ENCODE data around the gene DSG4.

DSG4 gene

GRCh38 chr18:31354990-31355389 is 21.6 kb upstream of the DSG4 start:
- no peak for TF ChIP-seq ISL1 (CRISPR knock-in tag; IDR thresholded peaks at IDR 0.05)
- no peak for TF ChIP-seq RARB (CRISPR knock-in tag; IDR thresholded peaks at IDR 0.05)
- TF ChIP-seq POU6F1 (CRISPR knock-in tag; IDR thresholded peaks at IDR 0.05; ENCODE audit: borderline replicate concordance, low read depth), result no peak
- no peak for TF ChIP-seq BACH2 (CRISPR knock-in tag; IDR thresholded peaks at IDR 0.05; ENCODE audit: borderline replicate concordance)
- TF ChIP-seq ZFP30 (CRISPR knock-in tag; IDR thresholded peaks at IDR 0.05), result no peak
- TF ChIP-seq ESRRG (CRISPR knock-in tag; IDR thresholded peaks at IDR 0.05), result no peak
- TF ChIP-seq PATZ1 (CRISPR knock-in tag; IDR thresholded peaks at IDR 0.05; ENCODE audit: borderline replicate concordance), result no peak
- TF ChIP-seq ZFP3 (CRISPR knock-in tag; IDR thresholded peaks at IDR 0.05), result no peak
- TF ChIP-seq ZNF70 (CRISPR knock-in tag; IDR thresholded peaks at IDR 0.05), result no peak
- no peak for TF ChIP-seq TCF4 (CRISPR knock-in tag; IDR thresholded peaks at IDR 0.05; ENCODE audit: borderline replicate concordance)
- TF ChIP-seq ZNF565 (CRISPR knock-in tag; conservative IDR thresholded peaks at IDR 0.05; ENCODE audit: low read depth), result no peak
- no peak for TF ChIP-seq ZC3H10 (CRISPR knock-in tag; IDR thresholded peaks at IDR 0.05)
- TF ChIP-seq CREB5 (CRISPR knock-in tag; IDR thresholded peaks at IDR 0.05; ENCODE audit: low read depth), result no peak
- no peak for TF ChIP-seq ZNF8 (CRISPR knock-in tag; IDR thresholded peaks at IDR 0.05)
- no peak for TF ChIP-seq TOX (CRISPR knock-in tag; IDR thresholded peaks at IDR 0.05; ENCODE audit: borderline replicate concordance)
- TF ChIP-seq ARNTL (CRISPR knock-in tag; IDR thresholded peaks at IDR 0.05; ENCODE audit: borderline replicate concordance, low read depth), result no peak
- no peak for TF ChIP-seq GLIS3 (CRISPR knock-in tag; IDR thresholded peaks at IDR 0.05)
- no peak for TF ChIP-seq SNAI2 (CRISPR knock-in tag; IDR thresholded peaks at IDR 0.05)
- TF ChIP-seq PPARA (CRISPR knock-in tag; IDR thresholded peaks at IDR 0.05; ENCODE audit: borderline replicate concordance), result no peak
- no peak for TF ChIP-seq CSDC2 (CRISPR knock-in tag; IDR thresholded peaks at IDR 0.05)
- no peak for ATAC-seq

- no peak for TF ChIP-seq PATZ1 (CRISPR knock-in tag; IDR thresholded peaks at IDR 0.05; ENCODE audit: borderline replicate concordance)
- TF ChIP-seq ZFP3 (CRISPR knock-in tag; IDR thresholded peaks at IDR 0.05), result no peak
- no peak for TF ChIP-seq ESRRG (CRISPR knock-in tag; IDR thresholded peaks at IDR 0.05)
- TF ChIP-seq PPARA (CRISPR knock-in tag; IDR thresholded peaks at IDR 0.05; ENCODE audit: borderline replicate concordance), result no peak
- no peak for TF ChIP-seq ZNF70 (CRISPR knock-in tag; IDR thresholded peaks at IDR 0.05)
- TF ChIP-seq ZFP30 (CRISPR knock-in tag; IDR thresholded peaks at IDR 0.05), result no peak
- no peak for TF ChIP-seq CREB5 (CRISPR knock-in tag; IDR thresholded peaks at IDR 0.05; ENCODE audit: low read depth)
- ATAC-seq, result no peak
Measured at GRCh38 chr18:31356025-31356424, 20.6 kb upstream of the DSG4 start.

GRCh38 chr18:31364190-31364589 is 12.4 kb upstream of the DSG4 start:
- ATAC-seq, result no peak
- TF ChIP-seq OSR1 (CRISPR knock-in tag; IDR thresholded peaks at IDR 0.05), result no peak
- no peak for TF ChIP-seq ARNTL (CRISPR knock-in tag; IDR thresholded peaks at IDR 0.05; ENCODE audit: borderline replicate concordance, low read depth)
- TF ChIP-seq CSDC2 (CRISPR knock-in tag; IDR thresholded peaks at IDR 0.05), result no peak
- no peak for TF ChIP-seq ZFP3 (CRISPR knock-in tag; IDR thresholded peaks at IDR 0.05)
- TF ChIP-seq GLIS3 (CRISPR knock-in tag; IDR thresholded peaks at IDR 0.05), result no peak
- TF ChIP-seq ZNF8 (CRISPR knock-in tag; IDR thresholded peaks at IDR 0.05), result no peak
- no peak for TF ChIP-seq PPARA (CRISPR knock-in tag; IDR thresholded peaks at IDR 0.05; ENCODE audit: borderline replicate concordance)
